Measurements from ENCODE around the gene OR10G2.

- TF ChIP-seq CTCF (IDR thresholded peaks at IDR 0.05), result no peak
- TF ChIP-seq POLR2AphosphoS5 (IDR thresholded peaks at IDR 0.05), result no peak
These were observed at the start of gene OR10G2 for GRCh38 chr14:21634840-21635239.

Data from breast epithelium (tissue), 3 donors.